ENCODE data around the gene CDH13.

The CDH13 gene

GRCh38 chr16:82750068-82750467 lies 123.3 kb downstream of the CDH13 start:
- ATAC-seq: no peak
- TF ChIP-seq OSR1 (CRISPR knock-in tag; IDR thresholded peaks at IDR 0.05) (no peak), ZFP30 (CRISPR knock-in tag; IDR thresholded peaks at IDR 0.05) (no peak), CSDC2 (CRISPR knock-in tag; IDR thresholded peaks at IDR 0.05) (no peak), ZNF70 (CRISPR knock-in tag; IDR thresholded peaks at IDR 0.05) (no peak), ESRRG (CRISPR knock-in tag; IDR thresholded peaks at IDR 0.05) (no peak), ZNF8 (CRISPR knock-in tag; IDR thresholded peaks at IDR 0.05) (no peak), CSRNP3 (CRISPR knock-in tag; IDR thresholded peaks at IDR 0.05) (no peak), GLIS3 (CRISPR knock-in tag; IDR thresholded peaks at IDR 0.05) (no peak), ZFP3 (CRISPR knock-in tag; IDR thresholded peaks at IDR 0.05) (no peak), BACH2 (CRISPR knock-in tag; IDR thresholded peaks at IDR 0.05; ENCODE audit: borderline replicate concordance) (no peak), PPARA (CRISPR knock-in tag; IDR thresholded peaks at IDR 0.05; ENCODE audit: borderline replicate concordance) (no peak), SNAI2 (CRISPR knock-in tag; IDR thresholded peaks at IDR 0.05) (no peak), ARNTL (CRISPR knock-in tag; IDR thresholded peaks at IDR 0.05; ENCODE audit: borderline replicate concordance, low read depth) (no peak), TCF4 (CRISPR knock-in tag; IDR thresholded peaks at IDR 0.05; ENCODE audit: borderline replicate concordance) (no peak), ISL1 (CRISPR knock-in tag; IDR thresholded peaks at IDR 0.05) (no peak)

GRCh38 chr16:82751020-82751419 lies 124.3 kb downstream of the CDH13 start:
- no peak for ATAC-seq
- no peak for TF ChIP-seq GLIS3 (CRISPR knock-in tag; IDR thresholded peaks at IDR 0.05)
- no peak for TF ChIP-seq RARB (CRISPR knock-in tag; IDR thresholded peaks at IDR 0.05)
- TF ChIP-seq PATZ1 (CRISPR knock-in tag; IDR thresholded peaks at IDR 0.05; ENCODE audit: borderline replicate concordance): no peak
- TF ChIP-seq ZNF8 (CRISPR knock-in tag; IDR thresholded peaks at IDR 0.05): no peak

GRCh38 chr16:82752172-82752571 lies 125.4 kb downstream of the CDH13 start:
- no peak for TF ChIP-seq PPARA (CRISPR knock-in tag; IDR thresholded peaks at IDR 0.05; ENCODE audit: borderline replicate concordance)
- TF ChIP-seq ISL1 (CRISPR knock-in tag; IDR thresholded peaks at IDR 0.05): no peak
- TF ChIP-seq CSDC2 (CRISPR knock-in tag; IDR thresholded peaks at IDR 0.05): no peak
- ATAC-seq: no peak

GRCh38 chr16:82753821-82754220 lies 127.1 kb downstream of the CDH13 start:
- TF ChIP-seq ZFP3 (CRISPR knock-in tag; IDR thresholded peaks at IDR 0.05) (no peak), ARNTL (CRISPR knock-in tag; IDR thresholded peaks at IDR 0.05; ENCODE audit: borderline replicate concordance, low read depth) (no peak), POU6F1 (CRISPR knock-in tag; IDR thresholded peaks at IDR 0.05; ENCODE audit: borderline replicate concordance, low read depth) (no peak), OSR1 (CRISPR knock-in tag; IDR thresholded peaks at IDR 0.05) (no peak)
- no peak for ATAC-seq

GRCh38 chr16:82754716-82755513 lies 128.1 kb downstream of the CDH13 start:
- no peak for ATAC-seq
- TF ChIP-seq ZFP3 (CRISPR knock-in tag; IDR thresholded peaks at IDR 0.05): no peak
- no peak for TF ChIP-seq GLIS3 (CRISPR knock-in tag; IDR thresholded peaks at IDR 0.05)
- TF ChIP-seq ZNF70 (CRISPR knock-in tag; IDR thresholded peaks at IDR 0.05): no peak
- TF ChIP-seq ZFP30 (CRISPR knock-in tag; IDR thresholded peaks at IDR 0.05): no peak

- peak; percentile 56 for ATAC-seq
- TF ChIP-seq ARNTL (CRISPR knock-in tag; IDR thresholded peaks at IDR 0.05; ENCODE audit: borderline replicate concordance, low read depth) (no peak), PATZ1 (CRISPR knock-in tag; IDR thresholded peaks at IDR 0.05; ENCODE audit: borderline replicate concordance) (no peak), ZFP30 (CRISPR knock-in tag; IDR thresholded peaks at IDR 0.05) (no peak), BACH2 (CRISPR knock-in tag; IDR thresholded peaks at IDR 0.05; ENCODE audit: borderline replicate concordance) (no peak), ZFP3 (CRISPR knock-in tag; IDR thresholded peaks at IDR 0.05) (no peak), OSR1 (CRISPR knock-in tag; IDR thresholded peaks at IDR 0.05) (no peak), TOX (CRISPR knock-in tag; IDR thresholded peaks at IDR 0.05; ENCODE audit: borderline replicate concordance) (no peak), SNAI2 (CRISPR knock-in tag; IDR thresholded peaks at IDR 0.05) (no peak), GLIS3 (CRISPR knock-in tag; IDR thresholded peaks at IDR 0.05) (no peak), ZNF8 (CRISPR knock-in tag; IDR thresholded peaks at IDR 0.05) (no peak), CSDC2 (CRISPR knock-in tag; IDR thresholded peaks at IDR 0.05) (no peak), TCF4 (CRISPR knock-in tag; IDR thresholded peaks at IDR 0.05; ENCODE audit: borderline replicate concordance) (no peak), CREB5 (CRISPR knock-in tag; IDR thresholded peaks at IDR 0.05; ENCODE audit: low read depth) (no peak), ZNF565 (CRISPR knock-in tag; conservative IDR thresholded peaks at IDR 0.05; ENCODE audit: low read depth) (no peak)
These were observed 129.0 kb downstream of the CDH13 start for GRCh38 chr16:82755570-82756282.

Measured in SK-N-SH treated with all-trans-retinoic acid at 6 μM for 48 hours (cell line).